Glutamatergic neuron (in vitro differentiated cells): Measurements from ENCODE around the gene CISD3. TPM values are rescaled to one million over a fixed set of nuclear protein-coding genes. Genes with fewer than 3 reads are reported as not detected.

ENCODE experiments used
- DNase-seq: peaks from one replicate; pipeline ENCODE4 v3.0.0; 2022
- H3K27ac Mint-ChIP-seq: one replicate; pipeline ENCODE4 v1.8.0; 2020; ENCODE audit warnings: mild to moderate bottlenecking, mixed read lengths, inconsistent platforms; ENCODE audit not compliant: unreplicated experiment
- H3K27me3 Mint-ChIP-seq: one replicate; pipeline ENCODE4 v1.8.0; 2020; ENCODE audit warnings: mild to moderate bottlenecking, moderate library complexity, mixed read lengths, inconsistent platforms; ENCODE audit not compliant: unreplicated experiment
- H3K36me3 Mint-ChIP-seq: one replicate; pipeline ENCODE4 v1.8.0; 2020; ENCODE audit warnings: mild to moderate bottlenecking, mixed read lengths, inconsistent platforms; ENCODE audit not compliant: unreplicated experiment
- H3K4me1 Mint-ChIP-seq: one replicate; pipeline ENCODE4 v1.8.0; 2020; ENCODE audit warnings: mild to moderate bottlenecking, low read depth, mixed read lengths, inconsistent platforms; ENCODE audit not compliant: unreplicated experiment
- H3K4me3 Mint-ChIP-seq: one replicate; pipeline ENCODE4 v1.8.0; 2020; ENCODE audit warnings: mild to moderate bottlenecking, mixed read lengths, inconsistent platforms; ENCODE audit not compliant: unreplicated experiment
- H3K9me3 Mint-ChIP-seq: one replicate; pipeline ENCODE4 v1.8.0; 2020; ENCODE audit warnings: mild to moderate bottlenecking, moderate library complexity, mixed read lengths, inconsistent platforms; ENCODE audit not compliant: unreplicated experiment
- total RNA-seq: library from RNA; stranded (reverse); fragmentation: NEBNext Ultra II Directional; extraction: Animal tissue kit (Norgen Biotek cat#: 25700); gene quantifications from one replicate; pipeline ENCODE4 v1.2.1, GENCODE V29; 2021; ENCODE audit not compliant: unreplicated experiment
- TF ChIP-seq, protein P1 (sequence below): fragments of 200-600 bp; sonication (generic); IDR thresholded peaks from one replicate; pipeline ENCODE4 v1.5.0; 2021; ENCODE audit not compliant: partially characterized antibody, unreplicated experiment

CISD3 gene
- total RNA-seq, 1 donor from 2014 or later, result 3.2 TPM

DNA sequence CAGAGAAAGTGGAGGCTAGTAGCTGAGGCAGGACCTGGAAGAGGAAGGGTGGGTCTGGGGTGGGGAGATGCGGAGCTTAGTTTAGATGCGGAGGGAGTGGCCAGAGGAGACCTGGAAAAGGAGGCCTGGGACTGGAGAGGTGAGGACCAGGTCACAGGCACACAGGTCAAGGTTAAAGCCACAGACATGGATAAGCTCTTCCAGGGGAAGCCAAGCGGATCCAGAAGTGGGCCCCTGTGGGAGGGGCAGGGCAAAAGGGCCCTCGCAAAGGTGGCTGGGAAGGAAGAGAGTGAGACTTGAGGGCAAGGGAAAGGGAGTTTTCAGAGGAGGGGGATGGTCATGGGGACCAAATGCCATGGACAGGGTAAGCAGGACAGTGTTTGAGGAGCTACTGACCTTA is 39.0 kb upstream of the CISD3 start:
- peaks cover 6% of the 10 kb centered on the region for H3K36me3 Mint-ChIP-seq
- H3K27ac Mint-ChIP-seq, result peak overlapping the region; percentile 23
- no peak overlapping the region for H3K4me3 Mint-ChIP-seq
- no peak for DNase-seq
- TF ChIP-seq, protein P1, sequence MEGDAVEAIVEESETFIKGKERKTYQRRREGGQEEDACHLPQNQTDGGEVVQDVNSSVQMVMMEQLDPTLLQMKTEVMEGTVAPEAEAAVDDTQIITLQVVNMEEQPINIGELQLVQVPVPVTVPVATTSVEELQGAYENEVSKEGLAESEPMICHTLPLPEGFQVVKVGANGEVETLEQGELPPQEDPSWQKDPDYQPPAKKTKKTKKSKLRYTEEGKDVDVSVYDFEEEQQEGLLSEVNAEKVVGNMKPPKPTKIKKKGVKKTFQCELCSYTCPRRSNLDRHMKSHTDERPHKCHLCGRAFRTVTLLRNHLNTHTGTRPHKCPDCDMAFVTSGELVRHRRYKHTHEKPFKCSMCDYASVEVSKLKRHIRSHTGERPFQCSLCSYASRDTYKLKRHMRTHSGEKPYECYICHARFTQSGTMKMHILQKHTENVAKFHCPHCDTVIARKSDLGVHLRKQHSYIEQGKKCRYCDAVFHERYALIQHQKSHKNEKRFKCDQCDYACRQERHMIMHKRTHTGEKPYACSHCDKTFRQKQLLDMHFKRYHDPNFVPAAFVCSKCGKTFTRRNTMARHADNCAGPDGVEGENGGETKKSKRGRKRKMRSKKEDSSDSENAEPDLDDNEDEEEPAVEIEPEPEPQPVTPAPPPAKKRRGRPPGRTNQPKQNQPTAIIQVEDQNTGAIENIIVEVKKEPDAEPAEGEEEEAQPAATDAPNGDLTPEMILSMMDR, result no peak
- peaks cover 14% of the 10 kb centered on the region for H3K27me3 Mint-ChIP-seq
- H3K4me1 Mint-ChIP-seq, result peaks cover 12% of the 10 kb centered on the region
- peaks cover 6% of the 10 kb centered on the region for H3K9me3 Mint-ChIP-seq

DNA sequence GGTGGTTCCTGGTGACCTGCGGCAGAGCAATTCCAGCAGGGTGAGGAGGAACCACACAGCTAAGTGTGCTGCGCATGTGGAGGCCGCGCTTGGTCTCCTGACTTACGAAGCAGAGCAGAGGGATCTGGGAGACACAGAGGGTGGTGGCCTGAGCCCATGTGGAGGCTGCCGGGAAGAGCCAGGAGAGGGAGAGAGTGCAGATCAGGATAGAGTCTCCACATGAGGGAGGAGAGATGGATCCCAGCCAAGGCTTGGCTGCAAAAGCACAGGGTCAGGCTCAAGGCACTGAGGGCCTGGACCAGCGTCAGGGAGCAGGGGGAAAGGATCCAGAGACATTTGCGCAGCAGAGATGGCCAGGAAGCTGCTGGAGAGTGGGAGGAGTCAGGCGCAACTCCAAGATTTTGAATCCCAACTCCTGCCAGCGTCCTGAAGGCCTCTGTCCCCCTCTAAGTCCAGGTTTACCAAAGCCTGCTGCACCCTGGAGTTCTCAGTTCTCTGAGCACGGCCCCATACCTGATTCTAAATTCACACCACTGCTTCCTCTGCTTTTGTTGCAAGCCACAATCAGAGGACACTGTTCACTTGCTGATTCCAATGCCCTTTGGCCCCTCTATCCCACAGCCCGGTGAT is 36.3 kb upstream of the CISD3 start:
- no peak overlapping the region for H3K4me3 Mint-ChIP-seq
- H3K9me3 Mint-ChIP-seq, result peaks cover 6% of the 10 kb centered on the region
- peaks cover 6% of the 10 kb centered on the region for H3K36me3 Mint-ChIP-seq
- peaks cover 17% of the 10 kb centered on the region for H3K27me3 Mint-ChIP-seq
- TF ChIP-seq, protein P1, result no peak
- DNase-seq, result no peak
- peaks cover 12% of the 10 kb centered on the region for H3K4me1 Mint-ChIP-seq
- no peak overlapping the region for H3K27ac Mint-ChIP-seq

DNA sequence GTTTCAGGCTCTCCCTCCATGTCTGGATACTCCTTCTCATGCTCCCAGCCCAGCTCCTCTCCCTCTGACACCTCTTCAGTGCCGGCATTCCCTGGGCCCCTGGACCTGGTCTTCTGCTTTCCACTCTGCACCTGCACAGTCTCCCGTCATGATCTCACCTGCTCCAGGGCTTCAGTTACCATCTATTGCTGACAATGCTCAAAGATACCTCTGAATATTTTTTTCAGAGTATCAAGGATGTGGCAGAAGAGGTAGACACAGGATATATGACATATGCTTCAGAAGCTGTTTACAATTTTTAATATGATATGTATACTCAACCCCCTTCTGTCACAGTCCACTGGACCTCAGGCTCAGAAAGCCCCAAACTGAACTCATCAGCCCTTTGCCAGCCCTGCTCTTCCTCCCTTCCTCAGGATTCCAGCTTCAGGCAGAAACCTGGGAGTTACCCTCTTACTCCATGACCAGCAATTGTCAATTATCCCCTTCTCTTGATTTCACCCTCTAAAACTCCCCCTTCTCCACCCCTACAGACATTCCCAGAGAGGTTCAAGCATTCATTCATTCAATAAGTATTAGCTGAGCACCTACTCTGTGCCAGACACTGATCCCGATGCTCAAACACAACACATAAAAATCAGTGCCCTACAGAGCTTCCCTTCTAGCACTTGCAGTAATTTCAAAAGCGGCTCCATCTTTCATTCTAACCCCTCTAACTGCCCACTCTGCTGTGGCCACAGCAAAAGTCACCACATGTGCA is 32.9 kb upstream of the CISD3 start:
- H3K9me3 Mint-ChIP-seq, result peaks cover 2% of the 10 kb centered on the region
- peaks cover 24% of the 10 kb centered on the region for H3K27me3 Mint-ChIP-seq
- no peak overlapping the region for H3K4me3 Mint-ChIP-seq
- no peak overlapping the region for H3K27ac Mint-ChIP-seq
- DNase-seq, result no peak
- TF ChIP-seq, protein P1, result no peak
- peaks cover 2% of the 10 kb centered on the region for H3K4me1 Mint-ChIP-seq
- H3K36me3 Mint-ChIP-seq, result peaks cover 6% of the 10 kb centered on the region

DNA sequence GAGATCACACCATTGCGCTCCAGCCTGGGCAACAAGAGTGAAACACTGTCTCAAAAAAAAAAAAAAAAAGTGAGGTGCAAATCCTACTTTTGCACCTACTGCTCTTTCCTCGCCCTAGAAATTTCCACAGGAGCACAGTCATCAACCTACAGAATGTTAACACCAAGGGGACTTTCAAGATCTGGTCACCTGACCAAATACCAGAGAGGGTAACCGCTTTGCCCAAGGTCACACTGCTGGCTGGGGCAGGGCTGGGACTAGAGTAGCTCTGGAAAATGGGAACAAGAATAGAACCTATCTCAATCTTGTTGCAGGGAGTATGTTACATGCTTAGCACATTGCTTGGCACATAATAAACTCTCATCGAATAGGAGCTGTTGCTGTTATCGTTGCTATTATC is 31.4 kb upstream of the CISD3 start:
- Mint-ChIP-seq H3K4me1 (peaks cover 2% of the 10 kb centered on the region), H3K27me3 (peaks cover 27% of the 10 kb centered on the region), H3K36me3 (no peaks in the 10 kb centered on the region), H3K9me3 (peaks cover 6% of the 10 kb centered on the region), H3K4me3 (no peak overlapping the region), H3K27ac (no peak overlapping the region)
- TF ChIP-seq, protein P1, result no peak
- DNase-seq, result no peak
